KMS-11 (cell line): ENCODE results near the gene PALM3.

Experiments used
- H2AFZ ChIP-seq: fragments of 200-600 bp; sonication (generic); 2 replicates; pipeline ENCODE4 v1.6.1; 2016; ENCODE audit warnings: antibody characterized with exemption, mixed run types, low read depth
- H3K27ac ChIP-seq: fragments of 200-600 bp; sonication (generic); 2 replicates; pipeline ENCODE4 v1.6.1; 2016; ENCODE audit warnings: mild to moderate bottlenecking, mixed run types
- H3K27me3 ChIP-seq: fragments of 200-600 bp; sonication (generic); 2 replicates; pipeline ENCODE4 v1.6.1; 2017; ENCODE audit warnings: mild to moderate bottlenecking, low read depth, mixed run types, moderate library complexity; ENCODE audit not compliant: insufficient read depth
- H3K36me3 ChIP-seq: fragments of 200-600 bp; sonication (generic); 2 replicates; pipeline ENCODE4 v1.6.1; 2017; ENCODE audit warnings: mild to moderate bottlenecking, mixed run types; ENCODE audit not compliant: insufficient read depth
- H3K4me1 ChIP-seq: fragments of 200-600 bp; sonication (generic); 2 replicates; pipeline ENCODE4 v1.6.1; 2016; ENCODE audit warnings: mild to moderate bottlenecking, low read depth, mixed run types; ENCODE audit not compliant: poor library complexity, severe bottlenecking
- H3K4me2 ChIP-seq: fragments of 200-600 bp; sonication (generic); 2 replicates; pipeline ENCODE4 v1.7.0; 2016; ENCODE audit warnings: mild to moderate bottlenecking, mixed run types
- H3K4me3 ChIP-seq: fragments of 200-600 bp; sonication (generic); IDR thresholded peaks from 2 replicates; pipeline ENCODE4 v1.6.1; 2017; ENCODE audit warnings: low read depth, low read length, mixed read lengths; ENCODE audit not compliant: insufficient read depth
- H3K79me2 ChIP-seq: fragments of 200-600 bp; sonication (generic); 2 replicates; pipeline ENCODE4 v1.6.1; 2016; ENCODE audit warnings: low read depth, mixed run types; ENCODE audit not compliant: insufficient read depth
- H3K9ac ChIP-seq: fragments of 200-600 bp; sonication (generic); 2 replicates; pipeline ENCODE4 v1.6.1; 2016; ENCODE audit warnings: mild to moderate bottlenecking, mixed run types
- H4K20me1 ChIP-seq: fragments of 200-600 bp; sonication (generic); 2 replicates; pipeline ENCODE4 v1.6.1; 2016; ENCODE audit warnings: mild to moderate bottlenecking, mixed run types; ENCODE audit not compliant: insufficient read depth
- TF ChIP-seq, protein P1 (sequence below): fragments of 200-600 bp; sonication (generic); conservative IDR thresholded peaks from 2 replicates; pipeline ENCODE4 v1.6.1; 2017; ENCODE audit warnings: low read depth, mild to moderate bottlenecking, antibody characterized with exemption, low read length, moderate library complexity, mixed read lengths

The PALM3 gene

DNA sequence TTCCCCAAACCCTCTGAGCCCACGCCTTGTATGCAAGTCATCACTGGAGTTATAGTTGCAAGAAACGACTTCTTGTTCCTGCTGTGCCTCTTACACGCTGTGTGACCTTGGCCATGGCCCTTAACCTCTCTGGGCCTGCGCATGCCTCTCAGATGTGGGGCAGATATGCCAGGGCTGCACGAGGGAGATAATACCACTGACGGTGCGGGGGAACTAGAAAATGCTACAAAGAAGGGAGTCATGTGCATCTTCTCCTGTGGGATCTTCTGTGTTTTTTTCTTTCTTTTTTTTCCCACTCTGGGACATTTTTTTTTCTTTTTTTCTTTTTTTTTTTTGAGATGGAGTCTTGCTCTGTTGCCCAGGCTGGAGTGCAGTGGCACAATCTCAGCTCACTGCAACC is 33.0 kb upstream of the PALM3 start:
- Histone ChIP-seq H2AFZ (no peak overlapping the region), H3K27ac (no peak overlapping the region), H3K4me2 (no peak overlapping the region), H3K9ac (no peak overlapping the region), H4K20me1 (no peaks in the 10 kb centered on the region), H3K79me2 (no peaks in the 10 kb centered on the region), H3K36me3 (no peaks in the 10 kb centered on the region), H3K4me1 (peaks cover 14% of the 10 kb centered on the region), H3K27me3 (no peaks in the 10 kb centered on the region), H3K4me3 (no peak overlapping the region)
- TF ChIP-seq, protein P1, sequence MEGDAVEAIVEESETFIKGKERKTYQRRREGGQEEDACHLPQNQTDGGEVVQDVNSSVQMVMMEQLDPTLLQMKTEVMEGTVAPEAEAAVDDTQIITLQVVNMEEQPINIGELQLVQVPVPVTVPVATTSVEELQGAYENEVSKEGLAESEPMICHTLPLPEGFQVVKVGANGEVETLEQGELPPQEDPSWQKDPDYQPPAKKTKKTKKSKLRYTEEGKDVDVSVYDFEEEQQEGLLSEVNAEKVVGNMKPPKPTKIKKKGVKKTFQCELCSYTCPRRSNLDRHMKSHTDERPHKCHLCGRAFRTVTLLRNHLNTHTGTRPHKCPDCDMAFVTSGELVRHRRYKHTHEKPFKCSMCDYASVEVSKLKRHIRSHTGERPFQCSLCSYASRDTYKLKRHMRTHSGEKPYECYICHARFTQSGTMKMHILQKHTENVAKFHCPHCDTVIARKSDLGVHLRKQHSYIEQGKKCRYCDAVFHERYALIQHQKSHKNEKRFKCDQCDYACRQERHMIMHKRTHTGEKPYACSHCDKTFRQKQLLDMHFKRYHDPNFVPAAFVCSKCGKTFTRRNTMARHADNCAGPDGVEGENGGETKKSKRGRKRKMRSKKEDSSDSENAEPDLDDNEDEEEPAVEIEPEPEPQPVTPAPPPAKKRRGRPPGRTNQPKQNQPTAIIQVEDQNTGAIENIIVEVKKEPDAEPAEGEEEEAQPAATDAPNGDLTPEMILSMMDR = no peak

DNA sequence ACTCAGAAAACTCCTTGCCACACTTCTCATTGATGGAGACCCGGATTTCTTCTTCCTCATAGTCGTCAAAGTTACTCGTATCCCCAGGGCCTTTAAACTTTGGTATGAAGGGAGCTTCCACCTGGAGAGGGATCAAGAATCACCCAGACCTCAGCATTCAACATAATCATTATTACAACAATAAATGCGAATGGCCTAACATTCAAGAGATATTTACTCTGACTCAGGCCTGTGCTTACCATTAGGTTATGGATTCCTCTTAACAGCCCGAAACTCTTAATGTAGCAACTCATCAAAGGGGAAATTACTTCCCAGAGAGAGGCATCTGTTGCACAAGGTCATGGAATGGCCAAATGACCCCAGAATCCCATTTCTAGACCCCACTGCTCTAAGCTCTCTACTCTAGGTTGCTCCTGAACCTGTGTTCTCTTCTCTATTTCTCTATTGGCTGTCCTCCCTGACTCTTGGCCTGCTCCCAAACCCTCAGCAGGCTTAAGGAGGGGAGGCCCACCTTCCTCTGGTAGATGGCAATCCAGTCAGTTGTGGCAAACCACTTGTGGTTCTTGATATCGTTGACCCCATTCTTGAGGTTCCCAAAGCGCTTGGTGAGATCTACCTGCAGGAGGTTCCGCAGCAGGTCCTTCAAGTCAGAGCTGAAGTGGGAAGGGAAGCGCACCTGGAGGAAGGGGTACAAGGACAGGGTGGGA is 31.4 kb upstream of the PALM3 start:
- Histone ChIP-seq H3K27ac (no peak overlapping the region), H3K4me1 (peaks cover 14% of the 10 kb centered on the region), H3K79me2 (no peaks in the 10 kb centered on the region), H3K27me3 (no peaks in the 10 kb centered on the region), H3K4me3 (no peak overlapping the region), H3K9ac (no peak overlapping the region), H3K4me2 (no peak overlapping the region), H4K20me1 (no peaks in the 10 kb centered on the region), H2AFZ (no peak overlapping the region), H3K36me3 (no peaks in the 10 kb centered on the region)
- TF ChIP-seq, protein P1 = no peak

DNA sequence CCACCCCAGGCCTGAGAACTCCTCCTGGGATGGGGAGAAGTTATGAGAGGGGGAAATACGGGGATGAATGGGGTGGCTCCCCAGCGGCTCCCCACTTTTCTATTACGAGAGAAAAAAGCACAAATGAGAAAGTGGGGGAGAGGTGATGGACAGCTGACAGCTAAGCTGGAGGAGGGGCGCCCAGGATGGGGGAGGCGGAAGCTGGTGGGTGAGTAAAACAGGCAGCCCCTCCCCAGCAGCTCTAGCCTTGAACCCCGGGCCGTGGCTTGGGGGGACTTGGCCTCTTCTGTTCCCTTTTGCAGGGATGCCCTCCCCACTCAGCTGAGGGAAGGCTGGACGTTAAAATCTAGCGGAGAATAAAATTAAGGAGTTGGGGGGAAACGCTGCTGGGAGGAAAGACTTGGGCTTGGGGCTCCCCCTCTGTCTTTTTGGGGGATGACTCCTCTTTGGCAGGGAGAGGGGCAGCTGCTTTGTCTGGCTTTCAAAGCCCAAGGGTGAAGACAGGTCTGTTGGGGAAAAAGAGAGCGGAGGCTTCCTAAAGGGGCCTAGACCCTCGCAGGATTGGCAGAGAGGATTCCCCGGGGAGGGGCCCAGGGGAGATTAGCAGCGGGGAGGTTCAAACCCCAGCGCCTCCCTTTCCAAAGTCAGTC is 30.1 kb upstream of the PALM3 start:
- Histone ChIP-seq H2AFZ (peak overlapping the region; percentile 85; the same call in 1 of the 2 replicates), H3K9ac (peak overlapping the region; percentile 48; the same call in 1 of the 2 replicates), H3K4me2 (peak overlapping the region; percentile 96), H4K20me1 (no peaks in the 10 kb centered on the region), H3K36me3 (no peaks in the 10 kb centered on the region), H3K27ac (no peak overlapping the region), H3K4me3 (no peak overlapping the region), H3K27me3 (no peaks in the 10 kb centered on the region), H3K79me2 (no peaks in the 10 kb centered on the region), H3K4me1 (peaks cover 14% of the 10 kb centered on the region)
- TF ChIP-seq, protein P1 = no peak

DNA sequence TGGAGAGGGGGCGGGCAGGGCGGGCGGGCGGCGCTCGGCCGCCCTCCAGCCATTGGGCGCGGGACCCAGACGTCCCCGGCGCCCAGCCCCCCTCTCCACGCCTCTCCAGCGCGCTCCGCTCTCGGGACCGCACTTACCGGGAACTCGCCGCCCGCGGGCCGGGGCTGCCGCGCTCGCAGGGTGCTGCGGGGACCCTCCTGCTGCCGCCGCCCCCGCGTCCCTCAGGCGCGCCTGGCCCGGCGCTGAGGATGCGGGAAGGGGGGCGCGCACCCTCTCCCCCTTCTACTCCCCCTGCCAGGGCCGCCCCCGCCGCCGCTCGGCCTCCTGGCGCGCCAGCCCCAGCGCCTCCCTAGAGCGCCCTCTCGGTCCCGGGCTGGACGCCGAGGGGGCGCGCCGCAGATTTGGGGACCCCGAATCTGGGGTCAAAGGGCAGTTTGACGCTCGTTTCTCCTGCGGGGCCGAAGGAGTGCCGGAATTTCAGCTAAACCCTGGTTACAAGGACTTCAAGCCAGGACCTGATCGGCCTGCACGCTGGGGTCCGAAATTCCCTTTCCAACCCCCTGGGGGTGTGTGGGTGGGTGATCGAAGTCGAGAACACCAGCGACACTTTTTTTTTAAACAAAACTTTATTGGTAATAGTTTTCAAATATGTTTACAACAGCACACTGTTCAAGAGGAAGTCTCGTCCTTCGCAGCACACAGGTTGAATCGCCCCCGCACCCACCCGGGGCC is 29.4 kb upstream of the PALM3 start:
- peak overlapping the region; percentile 40; the same call in 1 of the 2 replicates for H3K27ac ChIP-seq
- no peaks in the 10 kb centered on the region for H3K36me3 ChIP-seq
- no peaks in the 10 kb centered on the region for H4K20me1 ChIP-seq
- H3K4me2 ChIP-seq = peak overlapping the region; percentile 96
- H3K4me3 ChIP-seq = no peak overlapping the region
- H3K27me3 ChIP-seq = no peaks in the 10 kb centered on the region
- peaks cover 14% of the 10 kb centered on the region for H3K4me1 ChIP-seq
- peak overlapping the region; percentile 48; the same call in 1 of the 2 replicates for H3K9ac ChIP-seq
- TF ChIP-seq, protein P1 = 0 out of 2 replicates have a peak, but pooled peaks have one; percentile 16
- H3K79me2 ChIP-seq = no peaks in the 10 kb centered on the region
- H2AFZ ChIP-seq = peak overlapping the region; percentile 85
